Effector CD4-positive, alpha-beta T cell (primary cell): ENCODE data around the gene CETP.
"Not testable (repeated sequence)": the region's sequence is repeated elsewhere in the genome, so short reads cannot be mapped to it uniquely, and the experiment has no call there.

Experiments used
- DNase-seq: peaks from one replicate; pipeline ENCODE4 v3.0.0-alpha.2; 2020

The CETP gene

DNA sequence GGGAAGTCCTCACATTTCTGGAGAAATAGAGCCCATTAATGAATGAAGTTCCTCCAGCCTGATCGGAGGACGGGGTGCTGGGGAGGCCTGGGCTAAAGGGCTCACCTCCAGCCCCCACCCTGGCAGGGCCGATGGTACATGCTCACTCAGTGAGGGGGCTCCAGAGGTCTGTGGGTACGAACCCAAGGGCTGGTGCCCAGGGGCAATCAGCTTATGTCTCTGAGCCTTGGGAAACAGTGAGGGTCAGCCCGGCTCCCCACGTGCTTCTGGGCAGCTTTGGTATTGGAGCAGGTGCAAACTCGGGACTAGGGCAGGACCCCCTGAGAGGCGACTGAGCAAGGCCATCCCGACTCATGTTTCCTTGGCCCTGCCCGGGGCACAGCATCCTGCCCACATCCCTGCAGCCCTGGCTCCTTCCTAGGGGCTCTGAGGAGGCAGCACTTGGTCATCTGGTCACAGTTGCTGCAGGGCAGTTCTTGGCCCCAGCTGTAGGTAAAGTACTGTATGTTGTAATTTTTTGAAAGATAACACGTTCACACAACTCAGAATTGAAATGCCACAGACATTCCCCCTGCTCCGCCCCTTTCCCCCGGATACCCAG is 969 bp upstream of the CETP start:
- no peak for DNase-seq

DNA sequence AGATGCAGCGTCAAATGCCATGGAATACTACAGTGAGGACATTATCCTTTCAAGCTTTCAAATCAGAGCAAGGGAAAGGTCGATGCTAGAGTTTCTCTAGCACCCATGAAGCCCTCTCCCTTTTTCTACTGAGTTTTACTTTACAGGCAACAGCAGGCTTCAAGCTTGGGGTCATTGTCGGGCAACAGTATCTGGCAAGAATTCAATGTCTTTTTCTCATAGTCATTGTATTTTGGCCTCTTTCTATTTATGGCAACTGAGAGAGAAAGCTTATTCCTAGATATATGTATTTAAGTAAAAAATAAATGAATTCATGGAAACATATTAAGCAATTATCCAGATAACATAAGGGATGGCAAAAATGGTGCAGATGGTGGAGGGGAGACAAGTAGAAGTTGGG is 364 bp upstream of the CETP start:
- no peak for DNase-seq

DNA sequence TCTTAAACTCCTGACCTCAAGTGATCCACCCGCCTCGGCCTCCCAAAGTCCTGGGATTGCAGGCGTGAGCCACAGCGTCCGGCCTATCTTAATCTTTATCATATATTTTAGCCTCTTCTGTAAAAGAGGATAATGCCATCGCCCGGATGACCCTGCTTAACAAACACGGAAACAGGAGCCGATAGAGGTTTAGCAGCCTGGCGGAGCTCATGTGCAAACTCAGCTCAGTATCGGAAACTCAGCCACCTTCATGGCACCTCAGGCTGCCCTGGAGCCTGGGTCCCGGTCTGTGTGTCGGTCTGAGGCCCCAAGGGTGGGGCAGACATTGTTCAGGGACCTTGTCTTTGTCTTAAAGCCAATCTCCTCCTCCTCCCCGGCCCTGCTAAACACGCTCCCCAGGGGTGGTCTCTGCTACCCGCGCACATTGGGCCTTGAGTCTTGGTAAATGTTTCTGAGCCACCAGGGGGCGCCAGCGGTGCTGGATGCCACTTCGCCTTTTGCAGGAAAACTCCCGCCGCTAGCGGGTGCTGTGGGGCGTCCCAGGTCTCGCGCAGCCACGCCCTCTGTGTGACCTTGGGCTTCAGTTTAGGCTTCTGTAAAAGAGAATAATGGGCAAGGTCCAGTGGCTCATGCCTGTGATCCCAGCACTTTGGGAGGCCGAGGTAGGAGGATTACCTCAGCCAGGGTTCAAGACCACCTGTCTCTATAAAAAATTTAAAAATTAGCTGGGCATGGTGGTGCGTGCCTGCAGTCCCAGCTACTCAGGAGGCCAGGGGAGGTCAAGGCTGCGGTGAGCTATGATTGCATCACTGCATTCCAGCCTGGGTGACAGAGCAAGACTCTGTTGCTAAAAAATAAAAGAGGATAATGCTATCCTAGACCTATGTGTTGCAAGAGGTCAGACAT is 2.7 kb downstream of the CETP start:
- DNase-seq: peak; percentile 98

DNA sequence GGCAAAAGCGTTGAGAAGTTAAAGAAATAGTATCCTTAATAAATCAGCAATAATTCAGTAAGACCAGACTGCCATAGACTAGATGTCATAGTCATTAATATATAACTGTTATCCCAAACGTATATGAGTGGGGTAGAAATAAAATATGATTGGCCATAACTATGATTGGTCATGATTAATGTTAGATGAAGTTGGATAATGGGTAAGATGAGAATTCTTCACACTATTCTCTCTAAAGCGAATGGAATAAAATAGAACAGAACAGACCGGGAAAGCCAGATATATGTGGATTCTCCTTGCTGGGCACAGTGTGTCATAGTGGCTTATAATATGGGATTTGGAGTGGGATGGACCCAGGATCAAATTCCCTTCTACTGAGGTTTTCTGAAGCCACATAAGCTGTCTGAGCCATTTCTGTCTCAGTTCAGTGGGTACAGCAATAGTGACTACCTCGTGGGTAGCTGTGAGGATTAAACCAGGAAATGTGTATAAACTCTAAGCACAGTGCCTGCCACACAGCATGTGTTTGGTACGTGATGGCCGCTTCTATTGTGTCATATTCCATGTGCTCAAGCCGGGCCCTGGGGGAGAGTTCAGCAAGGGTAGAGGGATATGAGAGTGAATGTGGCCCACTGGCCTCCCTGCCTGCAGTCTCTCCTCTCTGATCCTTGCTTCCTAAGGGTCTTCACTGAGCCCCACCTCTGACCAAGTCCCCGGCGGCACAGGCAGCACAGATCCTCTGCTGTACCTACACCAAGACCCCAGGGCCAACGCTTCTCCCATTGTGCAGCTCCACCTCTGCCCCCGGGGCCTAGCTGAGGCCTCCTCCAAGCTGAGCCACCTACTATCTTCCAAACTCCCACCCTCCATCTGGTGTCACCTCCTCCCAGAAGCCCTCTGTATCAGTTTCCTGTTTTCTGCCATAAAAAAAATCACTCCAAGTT is 3.7 kb downstream of the CETP start:
- no peak for DNase-seq

DNA sequence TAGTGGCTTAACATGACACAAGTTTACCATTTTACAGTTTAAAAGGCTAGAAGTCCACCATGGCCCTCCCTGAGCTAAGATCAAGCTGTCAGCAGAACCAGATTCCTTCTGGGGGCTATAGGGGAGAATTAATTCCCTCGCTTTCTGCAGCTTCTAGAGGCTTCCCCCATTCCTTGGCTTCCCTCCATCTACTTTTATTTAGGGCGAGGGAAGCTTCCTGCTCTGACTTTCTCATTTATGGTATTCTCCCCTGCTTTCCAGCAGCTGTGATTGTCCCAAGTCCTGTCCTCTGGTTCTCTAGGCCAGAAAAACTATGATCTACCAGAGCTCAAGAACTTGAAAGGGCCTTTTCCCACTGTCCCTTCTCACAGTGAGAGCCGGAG is 4.3 kb downstream of the CETP start:
- DNase-seq: no peak

DNA sequence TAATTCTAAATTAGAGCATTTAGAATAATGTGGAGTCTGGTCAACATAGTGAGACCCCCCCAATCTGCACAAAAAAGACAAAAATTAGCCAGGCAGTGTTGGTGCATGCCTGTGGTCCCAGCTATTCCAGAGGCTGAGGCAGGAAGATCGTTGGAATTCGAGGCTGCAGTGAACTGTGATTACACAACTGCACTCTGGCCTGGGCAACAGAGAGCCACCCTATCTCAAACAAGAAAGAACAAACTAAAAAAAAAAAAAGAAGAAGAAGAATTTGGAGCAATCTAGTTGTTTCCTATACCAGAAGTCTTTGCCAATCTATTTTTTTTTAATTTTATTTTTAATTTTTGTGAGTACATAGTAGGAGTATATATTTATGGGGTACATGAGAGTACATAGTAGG is 6.0 kb downstream of the CETP start:
- DNase-seq: no peak

DNA sequence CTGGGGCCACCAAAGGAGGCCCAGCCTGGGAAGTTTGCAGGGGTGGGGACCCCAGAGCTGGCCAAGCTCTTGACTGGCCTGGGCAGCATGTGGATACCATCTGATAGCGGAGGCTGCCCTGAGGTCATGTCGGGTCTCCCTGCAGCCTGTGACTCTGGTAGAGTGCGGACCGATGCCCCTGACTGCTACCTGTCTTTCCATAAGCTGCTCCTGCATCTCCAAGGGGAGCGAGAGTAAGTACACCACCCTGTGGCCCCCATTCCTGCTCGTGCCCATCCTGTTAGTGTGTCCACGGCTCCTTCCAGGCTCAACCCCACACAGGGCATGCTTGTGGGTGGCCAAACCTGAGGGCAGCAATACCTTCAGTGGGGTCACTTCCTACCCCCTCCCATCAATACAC is 8.0 kb downstream of the CETP start:
- DNase-seq: no peak

DNA sequence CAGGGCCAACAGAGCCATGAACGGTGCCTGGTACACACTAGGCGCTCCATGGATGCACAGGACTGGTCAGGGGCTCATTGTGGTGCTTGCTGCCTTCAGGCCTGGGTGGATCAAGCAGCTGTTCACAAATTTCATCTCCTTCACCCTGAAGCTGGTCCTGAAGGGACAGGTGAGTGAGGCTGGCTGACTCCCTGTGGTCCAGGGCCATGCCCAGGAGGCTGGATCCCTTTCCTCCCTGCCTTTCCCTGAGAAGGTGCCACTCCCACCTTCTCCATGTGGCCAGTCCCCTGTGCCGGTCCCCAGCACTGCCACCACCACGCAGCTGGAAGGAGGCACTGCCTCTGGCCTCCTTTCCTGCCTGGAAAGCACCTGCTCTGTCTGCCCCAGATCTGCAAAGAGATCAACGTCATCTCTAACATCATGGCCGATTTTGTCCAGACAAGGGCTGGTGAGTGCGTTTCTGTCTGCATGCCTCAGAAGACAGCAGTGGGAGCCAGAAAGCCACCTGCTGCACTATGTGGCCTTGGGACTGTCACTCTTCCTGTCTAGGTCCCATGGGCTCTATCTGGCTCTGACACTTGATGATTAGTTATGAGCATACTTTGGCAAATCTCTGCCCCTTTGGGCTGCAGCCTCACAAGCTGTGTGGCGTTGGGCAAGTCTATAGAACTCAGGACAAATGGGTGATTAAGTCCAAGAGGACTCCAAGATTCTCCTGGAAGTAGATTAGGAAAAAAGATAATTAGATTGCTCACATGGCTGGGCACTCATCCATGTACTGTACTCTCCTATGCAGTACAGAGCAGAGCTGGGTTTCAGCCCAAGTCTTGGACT is 9.4 kb downstream of the CETP start:
- DNase-seq: no peak

DNA sequence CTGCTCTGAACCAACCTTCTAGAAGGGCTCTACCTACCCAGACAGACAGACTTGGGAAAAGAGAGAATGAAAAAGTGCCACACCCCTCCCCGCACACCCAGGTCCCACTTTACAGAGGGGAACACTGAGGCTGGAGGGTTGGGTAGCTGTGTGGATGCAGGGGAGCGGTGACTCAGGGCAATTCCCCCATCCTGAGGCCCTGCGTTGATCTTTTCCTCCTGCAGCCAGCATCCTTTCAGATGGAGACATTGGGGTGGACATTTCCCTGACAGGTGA is 10.0 kb downstream of the CETP start:
- DNase-seq: no peak

DNA sequence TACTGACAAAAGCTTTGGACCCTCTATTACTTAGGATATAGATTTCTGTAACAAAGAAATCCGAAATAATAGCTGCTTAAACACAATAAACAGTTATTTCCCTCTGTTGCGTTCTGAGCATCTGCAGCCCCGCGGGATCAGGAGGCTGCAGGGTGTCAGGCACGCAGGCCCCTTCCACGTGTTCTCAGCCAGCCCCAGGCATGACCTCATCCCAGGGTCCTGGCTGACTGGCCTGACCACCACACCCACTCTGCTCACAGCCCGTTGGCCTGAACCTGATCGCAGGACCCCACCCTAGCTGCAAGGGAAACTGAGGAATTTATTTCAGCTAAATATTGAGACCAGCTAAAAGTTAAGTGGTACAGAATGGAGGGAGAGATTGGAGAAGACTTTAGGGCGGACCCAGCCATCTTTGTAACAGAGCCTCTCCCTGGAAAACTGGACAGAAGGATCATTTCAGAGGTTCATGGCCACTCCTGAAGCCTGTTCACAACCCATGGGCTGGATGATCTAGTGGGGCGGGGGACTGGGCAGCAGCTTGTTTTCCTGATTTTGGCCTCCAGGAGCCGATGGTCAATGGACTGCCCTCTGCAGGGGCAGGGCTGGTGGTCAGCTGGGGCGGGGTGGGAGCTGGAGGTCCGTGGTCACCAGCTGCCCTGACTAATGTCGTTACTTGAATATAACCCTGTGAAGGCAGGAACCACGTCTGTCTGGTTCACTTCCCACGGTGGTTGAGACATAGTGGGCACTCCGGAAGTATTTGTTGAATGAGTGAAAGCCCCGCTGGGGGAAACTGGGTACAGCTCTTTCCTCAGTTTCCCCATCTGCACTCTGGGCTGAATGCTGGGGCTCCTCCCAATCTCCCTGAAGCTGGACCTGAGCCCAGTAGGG is 10.9 kb downstream of the CETP start:
- DNase-seq: no peak

DNA sequence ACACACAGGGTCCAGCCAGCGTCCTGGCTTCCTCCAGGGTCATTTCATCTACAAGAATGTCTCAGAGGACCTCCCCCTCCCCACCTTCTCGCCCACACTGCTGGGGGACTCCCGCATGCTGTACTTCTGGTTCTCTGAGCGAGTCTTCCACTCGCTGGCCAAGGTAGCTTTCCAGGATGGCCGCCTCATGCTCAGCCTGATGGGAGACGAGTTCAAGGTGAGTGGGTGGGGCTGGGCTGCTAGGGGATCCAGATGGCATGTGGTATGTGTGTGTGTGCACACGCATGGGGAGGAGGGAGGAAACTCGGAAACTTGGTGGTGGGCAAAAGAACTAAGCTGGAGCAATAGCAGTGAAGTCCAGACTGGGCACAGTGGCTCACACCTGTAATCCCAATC is 11.5 kb downstream of the CETP start:
- no peak for DNase-seq

DNA sequence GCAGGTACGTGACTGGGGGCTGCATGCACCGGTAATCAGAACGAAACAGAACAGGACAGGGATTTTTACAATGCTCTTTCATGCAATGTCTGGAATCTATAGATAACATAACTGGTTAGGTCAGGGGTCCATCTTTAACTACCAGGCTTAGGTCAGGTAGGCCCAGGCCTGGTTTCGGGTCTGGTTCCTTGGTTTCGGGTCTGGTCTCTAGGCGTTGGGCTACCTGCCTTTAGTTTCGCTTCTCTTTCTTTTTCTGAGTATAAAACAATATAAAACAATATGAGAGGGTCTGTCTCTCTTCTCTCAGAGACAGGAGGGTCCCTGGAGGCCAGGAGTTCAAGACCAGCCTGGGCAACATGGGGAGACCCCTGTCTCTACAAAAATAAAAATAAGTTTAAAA is 12.1 kb downstream of the CETP start:
- DNase-seq: not testable (repeated sequence)

DNA sequence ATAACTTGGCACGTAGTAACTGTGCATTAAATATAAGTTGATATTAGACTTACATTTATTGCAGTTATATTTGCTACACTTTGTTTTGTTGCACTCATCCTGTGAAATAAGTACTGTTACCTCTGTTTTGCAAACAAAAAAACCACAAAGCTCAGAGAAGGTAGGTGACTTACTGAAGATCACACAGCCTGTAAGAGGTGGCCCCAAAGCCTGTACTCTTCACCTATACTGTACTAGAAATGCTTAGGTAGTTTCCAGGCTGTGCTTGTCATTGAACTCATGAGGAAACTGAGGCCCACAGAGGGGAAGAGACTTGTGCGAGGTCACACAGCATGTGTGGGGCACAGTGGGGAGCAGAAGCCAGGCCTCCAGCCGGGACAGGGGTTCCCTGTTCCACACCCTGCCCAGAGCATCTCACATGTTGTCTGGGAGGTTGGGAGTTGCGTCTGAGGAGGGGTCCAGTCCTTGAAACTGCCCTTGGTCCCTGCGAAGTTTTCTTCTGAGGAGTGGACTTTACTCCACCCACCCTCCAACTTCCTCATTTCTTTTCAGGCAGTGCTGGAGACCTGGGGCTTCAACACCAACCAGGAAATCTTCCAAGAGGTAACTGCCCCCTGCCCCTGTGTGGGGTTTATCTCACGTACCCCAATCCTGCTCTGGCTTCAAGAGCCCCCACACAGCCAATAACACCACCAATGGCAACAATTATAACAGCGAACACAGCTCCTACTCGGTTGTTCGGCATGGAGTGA is 13.0 kb downstream of the CETP start:
- DNase-seq: no peak

DNA sequence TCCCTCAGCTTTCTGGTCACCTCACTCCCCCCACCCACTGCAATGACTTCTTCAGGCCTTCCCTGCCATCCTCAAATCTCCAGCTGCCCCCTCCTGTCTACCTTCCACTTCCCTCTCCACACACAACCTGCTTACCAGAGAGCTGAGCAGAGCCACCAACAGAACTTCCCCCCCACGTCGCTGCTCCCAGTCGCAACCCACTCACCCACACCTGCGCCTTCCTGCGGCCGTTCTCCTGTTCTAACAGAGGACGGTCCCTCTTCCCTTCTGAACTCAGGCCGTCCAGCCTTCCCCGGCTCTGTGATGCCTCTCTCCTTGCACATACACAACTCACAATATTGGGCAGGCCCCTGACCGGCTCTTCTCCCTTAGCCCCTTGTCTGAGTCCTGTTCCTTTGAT is 14.0 kb downstream of the CETP start:
- no peak for DNase-seq

DNA sequence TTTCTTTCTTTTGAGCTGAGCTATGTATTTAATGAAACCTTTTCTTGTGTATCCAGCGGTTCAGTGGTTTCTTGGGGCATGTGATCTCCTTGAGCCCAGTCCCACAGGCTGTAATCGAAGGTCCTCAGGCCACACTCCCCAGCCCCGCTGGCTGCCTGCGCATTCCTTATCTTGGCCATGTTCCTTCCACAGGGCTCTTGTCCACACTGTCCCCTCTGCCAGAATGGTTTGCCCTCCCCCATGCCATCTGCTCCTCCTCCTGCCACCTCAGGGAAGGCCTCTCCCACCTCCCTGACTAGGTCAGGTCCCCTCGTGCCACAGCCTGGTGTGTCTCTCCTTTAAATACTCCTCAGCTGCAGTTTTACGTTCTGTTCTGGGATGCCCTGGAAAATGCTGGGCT is 15.5 kb downstream of the CETP start:
- DNase-seq: no peak

DNA sequence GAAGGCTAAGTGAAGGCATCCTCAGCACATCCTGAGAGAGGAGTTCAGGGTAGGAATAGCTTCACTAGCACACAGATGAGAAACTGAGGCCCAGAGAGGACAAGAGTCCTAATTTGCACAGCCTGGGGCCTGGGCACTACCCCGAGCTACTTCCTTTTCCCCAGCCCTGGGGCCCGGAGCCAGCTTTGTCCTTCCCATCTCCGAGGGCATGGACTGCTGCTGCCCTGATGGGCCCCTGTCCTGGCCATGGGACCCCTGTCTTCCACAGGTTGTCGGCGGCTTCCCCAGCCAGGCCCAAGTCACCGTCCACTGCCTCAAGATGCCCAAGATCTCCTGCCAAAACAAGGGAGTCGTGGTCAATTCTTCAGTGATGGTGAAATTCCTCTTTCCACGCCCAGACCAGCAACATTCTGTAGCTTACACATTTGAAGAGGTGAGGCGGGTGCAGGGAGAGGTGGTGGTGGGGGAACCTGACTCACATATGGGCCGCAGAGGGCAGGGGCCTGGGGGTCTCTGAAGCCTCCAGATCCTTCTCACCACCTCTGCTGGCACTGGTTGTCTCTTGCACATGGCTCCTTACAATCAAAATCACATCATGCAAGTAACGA is 16.2 kb downstream of the CETP start:
- DNase-seq: no peak

DNA sequence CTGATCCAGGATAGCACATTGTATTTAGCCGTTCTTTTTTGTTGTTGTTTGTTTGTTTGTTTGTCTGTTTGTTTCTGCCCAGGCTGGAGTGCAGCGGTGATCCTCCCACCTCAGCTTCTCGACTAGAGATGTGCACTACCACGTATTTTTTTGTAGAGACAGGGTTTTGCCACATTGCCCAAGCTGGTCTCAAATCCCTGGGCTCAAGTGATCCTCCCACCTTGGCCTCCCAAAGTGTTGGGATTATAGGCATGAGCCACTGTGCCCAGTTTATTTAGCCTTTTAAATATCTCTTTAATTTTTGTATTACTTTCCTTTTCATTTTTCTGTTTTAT is 18.4 kb downstream of the CETP start:
- no peak for DNase-seq

DNA sequence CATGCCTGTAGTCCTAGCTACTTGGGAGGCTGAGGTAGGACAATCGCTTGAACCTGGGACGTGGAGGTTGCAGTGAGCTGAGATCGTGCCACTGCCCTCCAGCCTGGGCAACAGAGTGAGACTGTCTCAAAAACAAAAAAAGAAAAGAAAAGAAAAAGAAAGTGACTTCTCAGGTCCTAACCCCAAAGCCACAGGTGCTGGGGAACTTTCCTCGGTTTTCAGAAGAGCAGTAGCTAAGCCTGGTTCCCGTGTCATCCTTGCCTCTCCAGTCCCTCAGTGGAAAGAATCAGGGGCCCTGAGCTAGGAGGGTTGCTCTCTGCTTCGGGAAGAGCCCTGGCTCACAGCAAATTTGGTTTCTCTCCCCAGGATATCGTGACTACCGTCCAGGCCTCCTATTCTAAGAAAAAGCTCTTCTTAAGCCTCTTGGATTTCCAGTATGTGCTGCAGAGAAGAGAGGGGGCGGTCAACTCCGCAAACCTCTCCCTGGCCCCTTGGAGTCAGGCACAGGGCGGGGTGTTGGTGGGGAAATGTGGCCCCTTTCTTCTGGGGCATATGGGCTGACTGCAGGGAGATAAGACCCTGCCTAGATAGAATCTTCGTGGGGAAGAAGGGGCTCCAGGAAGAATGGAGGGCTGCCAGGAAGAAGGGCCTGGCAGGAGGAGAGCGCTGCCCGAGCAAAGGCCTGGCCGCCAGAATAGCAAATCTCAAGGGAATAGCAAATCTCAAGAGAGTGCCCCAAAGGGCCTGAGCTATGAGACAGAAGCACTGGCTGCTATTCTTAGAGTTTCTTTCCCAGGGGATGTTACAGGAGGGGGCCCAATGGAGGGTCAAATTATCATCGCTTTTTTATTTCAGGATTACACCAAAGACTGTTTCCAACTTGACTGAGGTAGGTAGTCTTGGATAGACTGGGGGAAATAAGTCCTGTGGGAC is 19.3 kb downstream of the CETP start:
- DNase-seq: no peak

DNA sequence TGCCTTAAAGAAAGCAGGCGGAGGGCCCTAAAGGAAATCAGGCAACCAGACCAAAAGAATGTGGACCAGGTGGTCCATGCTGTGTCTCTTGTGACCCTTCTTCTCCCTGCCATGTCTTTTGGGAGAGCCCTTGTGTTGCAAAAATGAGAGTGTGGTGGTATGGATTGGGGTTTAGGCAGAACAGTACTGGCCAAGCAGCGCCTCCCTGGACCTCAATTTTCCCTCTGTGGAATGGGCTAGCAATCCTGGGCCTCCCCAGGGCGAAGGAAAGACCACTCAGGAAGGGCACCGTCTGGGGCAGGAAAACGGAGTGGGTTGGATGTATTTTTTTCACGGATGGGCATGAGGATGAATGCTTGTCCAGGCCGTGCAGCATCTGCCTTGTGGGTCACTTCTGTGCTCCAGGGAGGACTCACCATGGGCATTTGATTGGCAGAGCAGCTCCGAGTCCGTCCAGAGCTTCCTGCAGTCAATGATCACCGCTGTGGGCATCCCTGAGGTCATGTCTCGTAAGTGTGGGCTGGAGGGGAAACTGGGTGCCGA is 20.1 kb downstream of the CETP start:
- DNase-seq: no peak
